Lung (tissue), 12 donors: ENCODE data around the gene RIC1. TPM values are rescaled to one million over a fixed set of nuclear protein-coding genes. Genes with fewer than 3 reads are reported as not detected.

Experiments
- ATAC-seq: fragments of 200-7000 bp; cut with Tn5 transposase; one replicate; pipeline ENCODE4 v1.9.1; 2020; ENCODE audit warnings: moderate number of reproducible peaks; ENCODE audit not compliant: insufficient read depth, low FRiP score
- DNase-seq, 3 donors: peaks; one replicate each; pipeline ENCODE4 v3.0.0-alpha.2; 2013 to 2017
- H3K27ac ChIP-seq, 2 donors: one replicate each; pipeline ENCODE4 v1.5.1; 2013; ENCODE audit warnings: mild to moderate bottlenecking in 2 of 2, moderate library complexity in 2 of 2, control low read depth in 1 of 2, inconsistent platforms in 1 of 2, low read depth in 1 of 2, low read length in 1 of 2
- H3K27me3 ChIP-seq, 3 donors: one replicate each; pipeline ENCODE4 v1.5.1; 2013; ENCODE audit warnings: low read length in 2 of 3; ENCODE audit not compliant: control insufficient read depth in 3 of 3, insufficient read depth in 3 of 3
- H3K36me3 ChIP-seq, 4 donors: one replicate each; pipeline ENCODE4 v1.5.1; 2013; ENCODE audit warnings: low read length in 4 of 4, mild to moderate bottlenecking in 1 of 4, moderate library complexity in 1 of 4; ENCODE audit not compliant: control insufficient read depth in 4 of 4, insufficient read depth in 4 of 4
- H3K4me1 ChIP-seq, 5 donors: one replicate each; pipeline ENCODE4 v1.5.1; 2013; ENCODE audit warnings: low read length in 5 of 5, mild to moderate bottlenecking in 2 of 5, moderate library complexity in 1 of 5; ENCODE audit not compliant: control insufficient read depth in 5 of 5, insufficient read depth in 5 of 5
- H3K4me3 ChIP-seq: one replicate; pipeline ENCODE4 v1.5.1; 2013; ENCODE audit warnings: mild to moderate bottlenecking, control low read depth, moderate library complexity
- H3K9ac ChIP-seq, 2 donors: one replicate each; pipeline ENCODE4 v1.5.1; 2013; ENCODE audit warnings: low read length in 2 of 2, control low read depth in 1 of 2; ENCODE audit not compliant: insufficient read depth in 1 of 2
- H3K9me3 ChIP-seq, 4 donors: one replicate each; pipeline ENCODE4 v1.5.1; 2013; ENCODE audit warnings: low read length in 3 of 4, mild to moderate bottlenecking in 1 of 4, moderate library complexity in 1 of 4; ENCODE audit not compliant: control insufficient read depth in 4 of 4, insufficient read depth in 3 of 4
- CTCF ChIP-seq: IDR thresholded peaks from 2 replicates; pipeline ENCODE4 v1.5.1; 2012; ENCODE audit warnings: mild to moderate bottlenecking; ENCODE audit errors: control extremely low read depth, extremely low read depth
- WGBS, 2 donors: extraction: QIAGEN DNeasy Blood & Tissue Kit; methylation state at CpG; one replicate each; pipeline ENCODE4 v1.1.7; 2013; 5-methylcytosine and 5-hydroxymethylcytosine counted together
- polyA plus RNA-seq, 2 donors: library from polyadenylated mRNA; stranded (reverse); fragments of 200-250 nt; gene quantifications; one replicate each; pipeline ENCODE4 v1.2.1, GENCODE V29; 2013
- total RNA-seq, 2 donors: library from RNA; depleted of rRNA in 1 of 2; stranded (reverse); fragments of >200 nt in 1 of 2; gene quantifications; one replicate each; pipeline ENCODE4 v1.2.1, GENCODE V29; 2014 to 2021
- donor health status: control.
- donor health status: control.
- donor health status: Bipolar disorder and iron deficiency.
- donor health status: healthy.
- donor health status: DM: yes; HTN: yes; CAD: no.

The RIC1 gene
- total and polyA plus RNA-seq, 4 donors, result 3.5 to 46.0 (median 14.4) TPM

DNA sequence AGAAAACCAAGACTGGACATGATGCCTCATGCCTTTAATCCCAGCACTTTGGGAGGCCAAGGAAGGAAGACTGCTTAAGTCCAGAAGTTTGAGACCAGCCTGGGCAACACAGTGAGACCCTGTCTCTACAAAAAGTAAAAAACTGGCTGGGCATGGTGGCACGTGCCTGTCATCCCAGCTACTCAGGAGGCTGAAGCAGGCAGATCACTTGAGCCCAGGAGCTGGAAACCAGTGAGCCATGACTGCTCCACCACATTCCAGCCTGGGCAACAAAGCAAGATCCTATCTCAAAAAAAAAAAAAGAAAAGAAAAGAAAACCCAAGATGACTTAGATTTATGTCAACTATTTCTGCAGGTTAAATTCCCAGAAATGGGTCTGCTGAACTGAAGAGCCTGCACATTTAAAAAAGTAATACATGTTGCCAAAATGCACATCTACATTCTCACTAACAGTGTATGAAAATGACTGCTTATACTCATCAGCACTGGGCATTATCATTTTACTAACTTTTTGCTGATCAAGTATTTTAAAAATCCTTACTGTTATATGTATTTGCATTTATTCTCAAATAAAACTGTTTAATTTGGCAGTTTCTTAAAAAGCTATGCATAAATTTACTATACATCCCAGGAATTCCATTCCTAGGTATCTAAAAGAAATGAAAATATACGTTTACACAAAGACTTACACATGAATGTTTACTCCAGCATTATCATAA is 189.7 kb downstream of the RIC1 start:
- Histone ChIP-seq H3K36me3 (peaks cover 0 to 6% (median 2%) of the 10 kb centered on the region in 4 donors), H3K4me3 (no peak overlapping the region)
- 93 to 95% methylated on average over 2 of the region's 2 CpGs for WGBS, 2 donors

DNA sequence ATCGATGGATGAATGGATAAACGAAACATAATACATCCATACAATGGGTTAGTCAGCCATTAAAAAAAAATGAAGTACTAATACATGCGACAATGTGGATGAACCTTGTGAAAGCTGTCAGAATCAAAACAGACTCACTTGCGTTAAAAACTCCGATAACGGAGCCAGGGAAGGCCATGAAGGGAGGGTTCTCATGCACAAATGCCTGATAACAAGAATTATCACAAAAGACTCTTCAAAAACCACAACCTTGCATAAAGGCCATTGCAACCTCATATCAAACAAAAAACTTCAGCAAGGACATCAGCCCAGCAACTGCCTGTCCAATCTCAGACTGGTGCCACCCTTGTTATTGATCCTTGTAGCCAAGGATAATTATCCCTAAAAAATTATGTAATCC is 190.3 kb downstream of the RIC1 start:
- peaks cover 0 to 6% (median 3%) of the 10 kb centered on the region in 4 donors for H3K36me3 ChIP-seq

More for the DNA sequence above, 189.7 kb downstream of the RIC1 start:
- Histone ChIP-seq H3K9ac (no peak overlapping the region), H3K27me3 (no peaks in the 10 kb centered on the region), H3K9me3 (no peaks in the 10 kb centered on the region), H3K27ac (no peak overlapping the region), H3K4me1 (no peaks in the 10 kb centered on the region)
- no peak for DNase-seq
- no peak for ATAC-seq
- TF ChIP-seq CTCF, result no peak

GRCh38 chr9:5820425-5820824 is 191.5 kb downstream of the RIC1 start:
- ATAC-seq, result no peak

More for the DNA sequence above, 190.3 kb downstream of the RIC1 start:
- DNase-seq, result no peak
- Histone ChIP-seq H3K4me1 (no peaks in the 10 kb centered on the region), H3K9me3 (no peaks in the 10 kb centered on the region), H3K27me3 (no peaks in the 10 kb centered on the region), H3K4me3 (no peak overlapping the region), H3K27ac (no peak overlapping the region), H3K9ac (no peak overlapping the region)
- ATAC-seq, result no peak
- no peak for TF ChIP-seq CTCF
- WGBS, 2 donors, result 92 to 94% methylated on average over 6 of the region's 6 CpGs

More at GRCh38 chr9:5820425-5820824, 191.5 kb downstream of the RIC1 start:
- no peaks in the 10 kb centered on the region for H3K27me3 ChIP-seq
- no peaks in the 10 kb centered on the region for H3K4me1 ChIP-seq
- no peak overlapping the region for H3K27ac ChIP-seq
- no peak for TF ChIP-seq CTCF
- no peak for DNase-seq
- no peaks in the 10 kb centered on the region for H3K9me3 ChIP-seq
- H3K4me3 ChIP-seq, result no peak overlapping the region
- no peak overlapping the region for H3K9ac ChIP-seq
- 95 to 98% methylated on average over 1 of the region's 1 CpG for WGBS, 2 donors
- peaks cover 0 to 6% (median 4%) of the 10 kb centered on the region in 4 donors for H3K36me3 ChIP-seq
